ENCODE measurements around the gene SESN3. TPM values are rescaled to one million over a fixed set of nuclear protein-coding genes. Genes with fewer than 3 reads are reported as not detected.
A peak's percentile ranks its signal among the peaks of the same experiment; 100 is the strongest.
"Not testable (repeated sequence)": the region's sequence is repeated elsewhere in the genome, so short reads cannot be mapped to it uniquely, and the experiment has no call there.

Gene SESN3
- total RNA-seq, 1 donor from 2014 or later: 59.7 TPM

DNA sequence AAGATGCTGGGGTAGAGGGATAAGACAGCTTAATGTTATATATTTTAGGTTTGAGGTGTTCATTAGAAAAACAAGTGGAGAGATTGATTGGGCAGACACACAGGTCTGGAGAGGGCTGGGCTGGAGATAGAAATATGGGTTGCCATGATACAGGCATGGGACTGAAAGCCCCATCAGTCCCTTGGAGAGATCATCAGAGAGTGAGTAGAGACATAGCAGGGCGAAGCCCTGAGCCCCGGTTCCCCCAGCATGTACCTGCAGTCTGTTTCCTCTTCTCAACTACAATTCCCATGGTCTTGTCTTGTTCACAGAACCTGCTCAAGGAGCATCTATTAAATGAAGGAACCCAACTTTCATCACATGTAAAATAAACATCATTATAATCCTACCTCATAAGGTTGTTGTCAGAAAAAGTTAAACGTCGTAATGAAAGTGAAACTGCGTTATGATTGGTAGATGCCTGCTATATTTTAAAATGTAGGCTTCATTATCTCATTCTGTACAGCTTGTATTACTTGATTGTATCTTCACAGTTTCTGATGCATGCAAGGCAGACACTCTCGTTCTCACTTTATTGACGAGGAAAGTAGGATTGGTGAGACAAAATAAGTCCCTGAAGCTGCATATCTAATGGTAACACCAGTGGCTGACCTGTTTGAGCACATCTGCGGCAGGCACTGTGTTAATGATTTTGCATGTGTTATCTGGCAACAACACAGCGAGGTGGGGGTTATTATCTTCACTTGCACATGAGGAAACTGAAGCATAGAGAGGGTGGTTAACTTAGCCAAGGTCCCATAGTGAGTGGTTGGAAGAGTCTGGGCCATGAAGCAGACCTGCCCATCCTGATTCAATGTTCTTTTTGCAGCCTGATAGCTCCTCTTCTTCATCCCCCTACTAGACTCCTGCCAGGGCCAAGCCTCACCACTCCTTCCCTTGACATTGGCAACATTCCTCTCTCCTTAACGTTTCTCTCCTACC, 77.8 kb downstream of the SESN3 start:
- no peak for DNase-seq (ENCODE audit: low spot score)

DNA sequence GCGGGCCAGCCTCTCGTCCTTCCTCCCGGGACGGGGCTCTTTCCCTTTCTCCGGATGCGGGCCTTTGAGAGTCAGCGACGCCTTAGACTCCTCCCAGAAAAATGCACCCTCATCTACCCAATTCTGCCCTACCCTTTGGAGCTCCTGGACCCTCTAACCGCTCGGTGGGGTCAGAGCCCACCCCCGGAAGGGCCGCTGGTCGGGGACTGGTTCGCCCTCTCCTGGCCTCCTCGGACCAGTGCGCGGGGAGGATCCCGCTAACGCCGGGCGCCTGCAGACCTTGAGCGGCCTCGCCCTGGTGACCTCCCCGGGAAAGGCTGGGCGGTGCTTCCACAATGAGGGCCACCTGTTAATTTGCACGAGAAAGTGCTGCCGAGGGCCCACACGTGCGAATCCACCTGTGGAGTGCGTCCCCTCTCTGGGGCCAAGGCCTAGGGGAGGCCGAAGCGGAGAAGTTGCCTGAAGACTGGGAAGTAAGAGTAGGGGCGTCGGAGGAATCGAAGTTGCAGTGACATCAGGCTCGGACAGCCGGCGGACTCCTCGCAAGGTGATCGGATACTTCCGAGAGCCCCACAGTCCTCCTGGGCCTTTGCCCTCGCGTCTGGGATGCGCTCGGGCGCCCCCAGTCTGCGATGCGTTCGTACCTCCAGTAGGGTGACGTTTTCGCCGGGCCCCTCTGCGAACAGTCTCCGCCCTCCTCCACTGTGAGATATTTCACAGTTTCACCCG, 79.9 kb downstream of the SESN3 start:
- peak; percentile 96 for DNase-seq (ENCODE audit: low spot score)

DNA sequence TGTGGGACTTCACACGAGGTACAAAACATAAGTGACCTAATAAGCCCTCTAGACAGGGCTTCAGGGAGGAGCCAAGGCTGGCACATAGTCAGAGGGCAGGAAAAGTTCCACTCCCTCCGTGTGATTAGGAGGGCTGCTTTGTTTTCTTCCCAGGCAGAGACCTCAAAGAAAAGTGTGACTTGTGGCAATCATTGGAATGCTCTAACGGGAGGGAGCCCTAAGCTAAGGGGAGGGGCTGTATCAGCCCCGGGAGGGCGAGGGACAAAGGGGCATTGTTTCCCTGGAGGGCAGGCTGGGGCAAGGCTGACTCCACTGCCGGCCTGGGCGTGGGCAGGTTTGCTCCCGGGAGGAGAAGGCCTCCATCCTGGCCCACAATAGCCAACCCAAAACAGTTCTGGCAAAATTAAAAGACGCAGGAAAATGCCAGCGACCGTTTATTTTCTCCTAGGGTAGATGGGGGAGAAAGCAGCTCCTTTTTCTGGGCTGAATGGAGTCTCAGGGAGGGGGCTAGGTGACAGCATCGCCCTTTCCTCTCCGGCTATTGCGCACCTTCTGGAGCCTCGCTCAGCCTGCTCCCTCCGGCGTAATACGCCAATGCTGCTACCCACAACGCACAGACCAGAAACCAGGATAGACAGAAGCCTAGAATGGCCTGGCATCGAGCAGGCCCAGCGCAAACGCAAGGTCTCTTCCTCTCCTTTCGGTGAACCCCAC, 81.2 kb downstream of the SESN3 start:
- no peak for DNase-seq (ENCODE audit: low spot score)

DNA sequence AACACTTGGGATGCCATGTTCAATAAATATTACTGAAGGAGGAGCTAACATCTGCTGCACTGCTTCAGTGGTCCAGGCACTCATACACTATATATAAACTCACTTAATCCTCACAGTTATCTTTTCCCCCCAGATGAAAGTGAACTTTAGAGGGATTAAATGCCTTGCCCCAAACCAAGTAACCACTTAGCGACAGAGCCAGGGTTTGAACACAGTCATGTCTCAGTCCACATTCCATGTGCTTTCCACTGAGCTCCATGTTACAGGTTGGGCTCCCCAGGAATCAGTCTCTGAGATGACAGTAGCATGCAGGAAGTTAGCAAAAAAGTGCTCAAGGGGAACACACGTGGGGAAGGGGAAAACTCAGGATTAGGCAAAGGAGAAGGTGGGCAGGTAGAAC, 82.1 kb downstream of the SESN3 start:
- no peak for DNase-seq (ENCODE audit: low spot score)

DNA sequence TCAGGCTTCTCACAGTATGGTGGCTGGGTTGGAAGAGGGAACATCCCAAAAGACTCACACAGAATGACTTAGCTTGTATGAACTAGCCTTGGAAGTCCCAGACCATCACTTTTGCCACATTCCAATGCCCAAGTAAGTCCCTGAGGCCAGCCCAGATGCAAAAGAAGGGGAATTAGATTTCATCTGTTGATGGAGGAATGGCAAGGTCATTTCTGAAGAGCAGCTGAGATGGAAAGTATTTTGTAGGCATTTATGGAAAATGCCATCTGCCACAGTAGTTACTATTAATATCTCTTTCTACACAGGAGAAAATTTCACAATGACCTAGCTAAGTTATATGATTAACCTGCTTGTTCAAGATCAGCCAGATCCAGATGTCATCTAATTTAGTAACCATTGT, 82.6 kb downstream of the SESN3 start:
- DNase-seq (ENCODE audit: low spot score): no peak

DNA sequence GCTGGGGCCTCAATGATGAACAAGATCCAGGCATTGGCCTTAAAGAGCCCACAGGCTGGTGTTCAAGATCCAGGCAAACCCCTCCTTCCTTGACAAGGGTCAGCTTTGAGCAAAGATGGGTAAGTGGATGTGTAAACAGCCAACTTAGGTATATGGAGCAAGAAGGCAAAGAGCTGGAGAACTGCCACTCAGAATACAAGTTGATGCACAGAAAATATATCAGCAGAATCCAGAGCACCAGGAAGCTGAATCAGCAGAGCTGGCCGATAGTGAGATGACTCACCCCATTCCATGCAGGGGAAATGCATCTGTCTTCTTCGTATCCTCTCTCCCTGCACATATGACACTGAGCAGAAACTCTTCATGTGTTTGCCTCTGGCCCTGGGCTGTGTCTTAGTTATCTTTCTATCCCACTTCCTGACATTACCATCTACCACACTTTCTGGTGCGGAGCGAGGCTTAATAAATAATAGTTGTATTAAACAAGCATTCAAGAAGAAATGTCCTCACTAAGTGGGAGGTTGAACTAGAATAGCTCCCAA, 83.6 kb downstream of the SESN3 start:
- peak; percentile 99 for DNase-seq (ENCODE audit: low spot score)

DNA sequence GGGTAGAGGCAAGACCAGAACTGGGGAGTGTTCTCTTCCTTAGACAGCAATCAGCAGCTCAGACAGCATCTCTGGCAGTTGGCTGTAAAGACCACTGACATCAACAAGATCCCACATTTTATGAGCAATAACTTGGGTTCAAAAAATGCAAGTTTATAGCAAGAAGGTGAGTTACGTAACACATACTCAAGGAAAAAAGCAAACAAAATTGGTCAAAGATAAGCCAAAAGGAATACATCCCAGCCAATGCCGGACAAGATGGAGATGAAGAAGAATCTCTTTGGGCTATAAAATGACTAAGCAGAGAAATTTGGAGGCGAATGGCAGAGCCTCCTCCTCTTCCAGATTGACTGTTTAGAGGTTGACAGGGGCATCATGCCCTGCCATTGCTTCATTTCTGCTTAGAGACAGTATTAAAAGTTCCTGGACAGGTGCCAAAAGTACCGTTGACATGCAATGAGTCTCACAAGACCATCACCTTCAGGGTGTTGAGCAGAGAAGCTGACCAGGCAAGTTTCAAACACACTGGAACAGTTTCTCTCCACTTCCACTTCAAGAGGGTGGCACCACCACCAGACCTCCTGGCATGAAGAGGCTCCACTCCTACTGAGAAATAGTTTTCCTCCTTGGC, 85.5 kb downstream of the SESN3 start:
- no peak for DNase-seq (ENCODE audit: low spot score)

DNA sequence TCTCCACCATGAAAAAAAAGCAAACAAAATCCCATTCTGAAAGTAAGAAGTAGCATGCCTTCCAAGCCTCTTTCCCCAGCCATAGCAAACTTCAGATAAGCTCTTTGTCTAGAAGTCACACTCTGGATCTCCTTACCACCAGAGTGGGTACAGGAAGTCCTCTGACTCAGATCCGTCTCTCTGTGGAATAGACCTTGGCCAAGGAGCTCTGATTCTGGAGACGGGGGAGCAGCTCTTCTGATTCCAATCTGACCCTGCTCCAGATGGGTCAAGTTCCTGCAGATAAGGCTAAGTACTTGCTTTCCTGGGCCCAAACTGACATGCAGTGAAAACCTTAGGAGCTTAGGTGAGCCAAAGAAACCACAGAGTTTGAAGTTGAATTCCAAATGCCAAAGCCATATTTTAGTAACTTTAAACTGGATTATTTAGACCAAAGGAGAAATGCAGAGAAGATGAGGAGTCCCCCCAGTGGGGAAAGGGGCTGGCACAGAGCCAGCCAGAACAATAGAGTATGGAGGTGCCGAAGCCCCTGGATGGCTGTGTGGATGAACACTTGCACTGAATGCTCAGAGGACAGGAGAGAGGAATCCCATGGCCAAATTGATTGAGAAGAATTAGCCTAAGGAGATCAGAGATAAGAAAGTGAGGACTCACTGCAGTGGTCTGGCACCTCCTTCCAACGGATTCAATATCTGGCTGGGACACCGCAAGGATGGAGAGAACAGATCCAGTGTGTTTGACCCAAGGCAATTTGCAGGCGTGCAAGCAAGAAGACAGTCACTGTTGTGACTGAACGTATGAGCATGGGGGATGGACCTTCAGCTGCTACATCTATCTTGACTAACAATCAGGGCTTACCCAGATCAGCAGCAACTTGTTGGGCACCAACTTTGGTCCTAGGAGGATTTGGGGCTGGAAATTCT, 86.4 kb downstream of the SESN3 start:
- no peak for DNase-seq (ENCODE audit: low spot score)

DNA sequence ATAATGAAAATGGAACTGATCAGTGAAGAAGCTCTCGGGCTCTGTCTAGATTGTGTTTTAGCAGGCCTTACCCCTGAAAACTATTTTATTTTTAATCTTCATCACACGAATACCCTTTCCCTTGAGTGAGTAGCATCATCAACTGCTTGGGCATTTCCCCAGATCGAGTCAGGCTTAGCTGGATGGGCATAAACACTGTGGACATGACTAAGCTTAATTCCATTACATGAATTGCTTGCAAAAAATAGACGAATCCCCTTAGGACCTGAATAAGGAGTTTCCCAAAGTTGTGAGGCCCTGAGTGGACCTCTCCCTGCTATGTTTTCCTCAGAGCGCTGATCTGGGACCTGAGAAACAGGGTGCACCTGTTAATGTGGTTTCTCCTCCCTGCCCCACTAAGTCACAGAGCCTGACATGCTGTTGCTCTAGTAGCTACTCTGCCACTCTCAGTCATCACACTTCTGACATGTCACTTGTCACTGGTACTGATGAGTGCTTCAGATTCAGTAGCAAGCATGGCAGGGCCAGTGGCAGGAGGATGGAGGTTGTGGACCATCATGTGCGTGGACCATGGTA, 87.8 kb downstream of the SESN3 start:
- DNase-seq (ENCODE audit: low spot score): no peak

DNA sequence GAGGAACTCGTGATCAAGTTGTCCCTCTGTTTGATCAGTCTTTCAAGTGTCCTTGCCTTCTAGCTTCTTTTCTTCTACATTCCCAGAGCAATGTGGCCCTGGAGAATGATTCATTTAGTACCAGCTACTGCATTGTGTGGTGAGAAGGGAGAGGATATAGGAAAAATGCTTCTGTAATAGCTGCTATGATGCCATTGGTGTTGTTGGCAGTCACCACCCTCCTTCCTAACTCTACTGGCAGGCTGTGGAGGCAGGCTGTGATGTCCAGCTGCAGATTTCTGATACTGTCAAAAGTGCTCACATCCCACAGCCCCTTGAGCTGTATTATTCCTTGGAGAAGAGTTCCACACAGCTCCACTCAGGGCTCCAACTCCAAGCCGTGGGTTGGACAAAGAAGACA, 88.6 kb downstream of the SESN3 start:
- no peak for DNase-seq (ENCODE audit: low spot score)

DNA sequence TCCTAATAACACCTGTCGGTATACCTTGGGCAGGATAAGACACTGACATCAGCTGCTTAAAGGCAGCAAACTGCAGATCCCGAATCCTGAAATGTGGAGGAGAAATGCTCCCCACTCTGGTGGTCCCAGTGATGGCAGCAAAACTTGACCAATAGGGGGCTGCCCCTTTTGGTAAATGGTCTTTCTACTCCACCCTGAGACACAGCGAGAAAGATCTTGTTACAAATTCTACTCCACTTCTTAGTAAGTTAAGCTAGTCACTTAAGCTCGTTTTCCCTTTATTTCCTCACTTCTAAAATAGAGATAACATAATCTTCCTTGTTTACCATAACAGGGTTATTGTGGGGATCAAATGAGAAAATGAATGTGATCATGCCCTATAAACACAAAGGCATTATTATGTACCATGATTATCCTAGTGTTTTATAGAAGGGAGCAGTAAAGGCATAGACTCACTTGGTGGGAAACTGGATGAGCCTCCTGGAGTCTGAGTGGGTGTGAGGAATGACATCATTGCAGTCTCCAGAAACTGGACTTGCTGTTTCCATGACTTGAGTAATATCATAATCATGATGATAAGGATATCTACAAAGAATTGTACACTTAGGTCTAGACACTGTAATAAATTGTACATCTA, 90.5 kb downstream of the SESN3 start:
- no peak for DNase-seq (ENCODE audit: low spot score)

DNA sequence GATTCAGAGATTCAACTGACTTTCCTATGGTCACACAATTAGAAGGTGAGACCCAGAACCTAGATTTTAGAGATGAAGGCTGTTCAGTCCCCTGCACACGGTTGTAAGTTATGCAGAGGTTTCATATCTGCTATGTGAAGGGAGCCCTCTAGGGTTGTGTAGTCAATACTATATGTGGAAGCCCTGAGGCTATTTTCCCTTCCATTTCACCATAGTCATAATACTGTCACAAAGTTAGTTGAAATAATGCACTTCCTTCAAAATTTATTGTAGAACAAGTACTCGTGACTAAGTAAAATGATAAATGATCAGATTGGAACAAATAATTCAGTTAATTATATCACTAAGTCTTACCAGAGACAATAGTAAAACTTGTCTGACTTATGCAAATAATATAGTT, 92.6 kb downstream of the SESN3 start:
- DNase-seq (ENCODE audit: low spot score): peak; percentile 40

DNA sequence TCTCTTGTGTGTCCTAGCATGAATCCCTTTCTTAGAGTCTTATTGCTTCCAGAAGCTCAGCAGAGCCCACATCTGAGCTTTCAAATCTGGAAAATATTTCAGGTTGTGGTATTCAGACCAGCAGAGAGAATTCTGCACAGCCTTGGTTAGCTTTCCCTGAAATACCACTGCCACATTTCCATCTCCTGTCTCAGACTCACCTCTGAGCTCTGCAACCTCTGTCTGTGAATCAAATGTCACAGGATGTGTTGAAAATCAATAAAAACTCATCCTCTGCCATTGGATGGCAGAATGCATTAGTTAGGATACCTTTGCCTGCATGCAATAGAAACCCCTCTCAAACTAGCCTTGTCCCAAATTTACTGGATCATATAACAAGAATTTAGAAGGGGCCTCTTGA, 93.7 kb downstream of the SESN3 start:
- no peak for DNase-seq (ENCODE audit: low spot score)

DNA sequence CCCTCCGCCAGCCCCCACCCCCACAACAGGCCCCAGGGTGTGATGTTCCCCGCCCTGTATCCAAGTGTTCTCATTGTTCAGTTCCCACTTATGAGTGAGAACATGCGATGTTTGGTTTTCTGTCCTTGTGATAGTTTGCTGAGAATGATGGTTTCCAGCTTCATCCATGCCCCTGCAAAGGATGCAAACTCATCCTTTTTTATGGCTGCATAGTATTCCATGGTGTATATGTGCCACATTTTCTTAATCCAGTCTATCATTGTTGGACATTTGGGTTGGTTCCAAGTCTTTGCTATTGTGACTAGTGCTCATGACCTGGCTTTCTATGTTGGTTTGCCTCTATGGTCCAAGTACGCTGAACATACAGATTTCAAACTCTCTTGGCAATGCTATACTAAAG, 94.3 kb downstream of the SESN3 start:
- DNase-seq (ENCODE audit: low spot score): not testable (repeated sequence)

DNA sequence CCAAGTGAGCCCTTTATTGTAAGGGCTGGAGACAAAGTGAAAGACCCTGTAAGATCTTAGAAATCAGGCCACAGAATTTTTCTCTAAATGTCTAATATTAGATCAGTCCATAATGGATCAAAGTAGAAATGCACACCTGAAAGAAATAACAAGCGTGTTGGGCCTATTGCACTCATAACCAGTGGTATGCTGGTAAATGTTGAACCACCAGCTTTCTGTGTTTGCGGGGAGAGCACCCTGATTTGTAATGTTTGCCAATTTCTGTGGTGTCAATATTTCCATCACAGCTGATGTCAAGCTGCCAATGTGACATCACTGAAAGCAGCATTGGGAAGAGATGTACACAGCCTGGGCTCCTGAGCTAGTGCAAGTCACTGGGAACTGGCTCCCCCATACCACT, 95.1 kb downstream of the SESN3 start:
- no peak for DNase-seq (ENCODE audit: low spot score)

DNA sequence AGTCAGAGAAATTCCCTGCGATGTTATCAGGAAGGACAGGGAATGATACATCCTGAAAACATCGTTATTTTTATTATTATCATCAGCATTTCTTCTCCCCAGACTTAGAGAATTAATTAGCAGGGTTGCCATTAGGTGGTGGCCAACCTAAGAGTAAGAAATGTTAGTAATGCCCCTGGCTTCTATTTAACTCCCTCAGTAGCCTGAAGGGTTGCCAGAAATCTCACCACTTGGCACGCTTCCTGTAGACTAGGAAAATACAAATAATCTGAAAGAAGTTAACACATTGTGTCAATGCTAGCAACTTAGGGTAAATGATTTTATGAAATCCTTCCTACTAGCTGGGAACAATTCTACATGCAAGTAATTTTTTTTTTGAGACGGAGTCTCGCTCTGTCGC, 95.8 kb downstream of the SESN3 start:
- DNase-seq (ENCODE audit: low spot score): no peak

DNA sequence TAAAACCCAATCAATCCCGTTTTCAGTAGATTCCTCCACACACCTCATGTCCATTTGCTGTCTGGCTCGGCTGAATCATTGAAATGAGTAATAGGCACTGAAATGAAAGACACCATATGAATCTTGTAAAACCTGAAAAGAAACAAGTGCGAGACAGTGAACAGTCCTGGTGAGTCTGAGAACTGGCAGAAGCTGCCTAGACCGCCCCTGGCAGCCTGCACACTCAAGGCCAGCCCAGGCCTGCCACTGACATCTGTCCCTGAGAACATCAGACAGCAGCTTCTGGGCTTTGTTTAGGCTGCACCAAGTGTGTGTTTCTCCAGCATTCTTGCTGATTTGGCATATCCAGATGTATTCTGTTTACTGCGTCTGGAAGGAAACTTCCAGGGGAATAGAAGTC, 96.5 kb downstream of the SESN3 start:
- DNase-seq (ENCODE audit: low spot score): peak; percentile 87

DNA sequence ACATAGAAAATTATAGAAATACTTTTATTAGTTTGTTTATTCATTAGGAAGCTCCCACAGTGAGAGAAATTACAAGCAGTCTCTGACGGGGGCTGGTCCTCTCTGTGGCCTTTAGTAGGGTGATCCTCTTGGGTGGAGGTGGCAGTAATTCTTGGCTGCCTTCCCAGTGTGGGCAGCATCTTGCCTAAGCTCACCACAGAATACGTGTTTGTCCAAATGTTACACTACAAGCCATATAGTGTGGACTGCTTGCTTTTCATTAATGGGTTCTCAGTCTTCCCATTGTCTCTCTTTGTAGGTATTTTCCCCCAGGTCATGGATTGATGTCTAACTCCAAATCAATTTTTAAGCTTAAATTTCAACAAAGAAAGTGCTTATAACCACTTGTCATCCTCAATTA, 98.0 kb downstream of the SESN3 start:
- no peak for DNase-seq (ENCODE audit: low spot score)

DNA sequence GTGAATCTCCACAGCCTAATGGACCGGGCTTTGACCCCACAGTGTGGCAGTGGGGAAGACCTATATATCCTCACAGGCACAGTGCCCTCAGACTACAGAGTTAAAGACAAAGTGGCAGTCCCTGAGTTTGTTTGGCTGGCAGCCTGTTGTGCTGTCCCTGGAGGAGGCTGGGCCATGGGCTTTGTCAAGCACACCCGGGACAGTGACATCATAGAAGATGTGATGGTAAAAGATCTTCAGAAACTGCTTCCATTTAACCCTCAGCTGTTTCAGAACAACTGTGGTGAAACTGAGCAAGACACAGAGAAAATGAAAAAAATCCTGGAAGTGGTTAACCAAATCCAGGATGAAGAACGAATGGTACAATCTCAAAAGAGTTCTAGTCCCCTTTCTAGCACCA, 102.4 kb downstream of the SESN3 start:
- no peak for DNase-seq (ENCODE audit: low spot score)

DNA sequence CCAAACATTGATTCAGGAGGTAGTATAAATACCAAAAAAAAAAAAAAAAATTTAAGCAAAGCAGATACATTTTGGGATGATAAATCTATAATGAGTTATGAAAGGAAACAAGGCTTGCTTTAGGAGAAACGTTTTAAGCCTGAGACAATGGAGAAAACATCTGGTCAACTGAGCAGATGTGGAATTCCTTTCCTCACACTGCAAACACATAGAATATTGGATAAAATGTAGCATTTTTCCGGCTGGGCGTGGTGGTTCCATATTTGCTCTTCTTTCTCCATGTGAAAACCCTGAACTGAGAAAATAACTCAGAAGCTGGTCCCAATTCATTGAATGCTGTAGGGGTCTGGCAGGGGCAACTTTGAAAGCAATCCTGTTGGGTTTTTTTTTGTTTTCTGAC, 107.4 kb downstream of the SESN3 start:
- DNase-seq (ENCODE audit: low spot score): no peak

All from umbilical cord (tissue), 2 donors.